Heart left ventricle (tissue), 16 donors: Measurements from ENCODE around the gene SYNPO2L. TPM values are rescaled to one million over a fixed set of nuclear protein-coding genes. Genes with fewer than 3 reads are reported as not detected.
"Not testable (repeated sequence)": the region's sequence is repeated elsewhere in the genome, so short reads cannot be mapped to it uniquely, and the experiment has no call there.

Source experiments
- ATAC-seq, 4 donors: fragments of 200-7000 bp; cut with Tn5 transposase; one replicate each; pipeline ENCODE4 v1.9.1; 2020 to 2022; ENCODE audit warnings: moderate library complexity in 4 of 4, mild to moderate bottlenecking in 3 of 4, moderate number of reproducible peaks in 1 of 4
- DNase-seq, 5 donors: peaks; one replicate each; pipeline ENCODE4 v3.0.0-alpha.2; 2020
- H3K27ac ChIP-seq, 12 donors: fragments of 200-600 bp; sonication (generic) in 4 of 12; one replicate each; pipeline versions ENCODE4 v1.5.0 to v1.8.0; 2016 to 2022; ENCODE audit warnings: mild to moderate bottlenecking in 2 of 12
- H3K27me3 ChIP-seq, 9 donors: fragments of 200-600 bp; sonication (generic) in 2 of 9; one replicate each; pipeline versions ENCODE4 v1.5.1 to v1.8.0; 2016 to 2022; ENCODE audit warnings: mild to moderate bottlenecking in 3 of 9
- H3K36me3 ChIP-seq, 9 donors: fragments of 200-600 bp; sonication (generic) in 2 of 9; one replicate each; pipeline versions ENCODE4 v1.5.0 to v1.8.0; 2018 to 2022; ENCODE audit warnings: mild to moderate bottlenecking in 2 of 9
- H3K4me1 ChIP-seq, 12 donors: fragments of 200-600 bp; sonication (generic) in 4 of 12; one replicate each; pipeline versions ENCODE4 v1.5.0 to v1.8.0; 2016 to 2022; ENCODE audit warnings: mild to moderate bottlenecking in 3 of 12
- H3K4me3 ChIP-seq, 12 donors: fragments of 200-600 bp; sonication (generic) in 4 of 12; one replicate each; pipeline versions ENCODE4 v1.5.0 to v1.8.0; 2017 to 2022; ENCODE audit warnings: mild to moderate bottlenecking in 9 of 12, moderate library complexity in 4 of 12
- H3K9me3 ChIP-seq, 12 donors: fragments of 200-600 bp; sonication (generic) in 4 of 12; one replicate each; pipeline versions ENCODE4 v1.5.0 to v1.8.0; 2016 to 2022; ENCODE audit warnings: mild to moderate bottlenecking in 1 of 12
- CTCF ChIP-seq, 12 donors: fragments of 200-600 bp; sonication (generic) in 4 of 12; IDR thresholded peaks; one replicate each; pipeline versions ENCODE4 v1.5.0 to v1.8.0; 2018 to 2022; ENCODE audit warnings: antibody characterized with exemption in 12 of 12, mild to moderate bottlenecking in 5 of 12
- POLR2A ChIP-seq, 2 donors: fragments of 450-650 bp; IDR thresholded peaks; one replicate each; pipeline ENCODE4 v1.6.1; 2017; ENCODE audit warnings: antibody characterized with exemption in 2 of 2, mild to moderate bottlenecking in 2 of 2, moderate library complexity in 2 of 2
- WGBS, 4 donors: extraction: QIAGEN DNeasy Blood & Tissue Kit in 2 of 4; methylation state at CpG; one replicate each; pipeline versions ENCODE4 v1.1.5 to v1.1.7; 2013 to 2018; 5-methylcytosine and 5-hydroxymethylcytosine counted together
- intact Hi-C, 10 donors: fragments of 100-400 bp; cut with DNase I; formaldehyde crosslinking; loops; one replicate each; pipeline versions ENCODE4 v1.11.1 to v1.14.2; 2022
- long read RNA-seq, 3 donors: library from polyadenylated mRNA; unstranded; transcript quantifications; one replicate each; pipeline ENCODE4 v2.0.0, GENCODE V29; 2020 to 2021
- polyA plus RNA-seq, 2 donors: library from polyadenylated mRNA; stranded (reverse); fragments of 200-250 nt; gene quantifications; one replicate each; pipeline ENCODE4 v1.2.3, GENCODE V29; 2013
- total RNA-seq, 9 donors: library from RNA; depleted of rRNA in 2 of 9; stranded (reverse); fragments of >200 nt in 2 of 9; fragmentation: NEBNext Ultra II Directional in 3 of 9; extraction: Animal tissue kit (Norgen Biotek cat#: 25700) in 3 of 9; gene quantifications; one replicate each; pipeline versions ENCODE4 v1.1.0 to v1.2.4, GENCODE V29; 2016 to 2023
- donor health status: ischemic (EF 13 %, LVEDD 7.1; RV severe dilation, severe dysfunction).
- donor health status: healthy with polysubstance abuse.
- donor health status: DM: no; HTN: yes; CAD: no.
- donor health status: DM: no; HTN: no; CAD: no.
- donor health status: ischemic (EF 25% LVEDD 6.9; RV normal size, moderate dysfunction).
- donor health status: ischemic (EF 25% LVEDD 5.7; RV mildly dilated, moderate dysfunction).
- donor health status: healthy.
- donor health status: DM: yes; HTN: yes; CAD: no.
- donor health status: ischemic (EF 35%, LVEDD 5.7; RV mildly dilated, moderate dysfunction).
- donor health status: nonischemic (EF 11% LVEDD 7.7; RV severe dilation, severe dysfunction).
- donor health status: DM: yes; HTN: yes; CAD: no.
- donor health status: PGD.
- donor health status: ischemic (EF 29% LVEDD 5.4; RV normal size, mild dysfunction).
- donor health status: nonischemic (EF 23%, LVEDD 6.1; RV moderate dilation, normal function).

SYNPO2L gene
- total RNA-seq (100 to 1,000 TPM; 129 to 649 (median 387) TPM), polyA plus RNA-seq (100 to 1,000 TPM in 1 of 2 donors, 10 to 100 TPM in 1; 77.8 to 246 TPM)
- long read RNA-seq, donor 1, full-length matches to known transcripts: 1 of 339 reads
- long read RNA-seq, donor 1, partial matches to known transcripts: 0 of 339 reads
- long read RNA-seq, donor 1, other reads (novel, unspliced or antisense): 338 of 339 reads
- long read RNA-seq, donor 2, full-length matches to known transcripts: 4 of 303 reads
- long read RNA-seq, donor 2, partial matches to known transcripts: 1 of 303 reads
- long read RNA-seq, donor 2, other reads (novel, unspliced or antisense): 298 of 303 reads
- long read RNA-seq, donor 3, full-length matches to known transcripts: 2 of 314 reads
- long read RNA-seq, donor 3, partial matches to known transcripts: 1 of 314 reads
- long read RNA-seq, donor 3, other reads (novel, unspliced or antisense): 311 of 314 reads

GRCh38 chr10:73655990-73656298 is at the start of gene SYNPO2L:
SYNPO2L (minus strand) TSS chr10:73656029; CDS start chr10:73655922, 107 bp downstream.
- Histone ChIP-seq H3K4me3 (peak within 1 kb of the TSS; percentile 23 to 70 (median 54)), H3K9me3 (no peaks in the 10 kb centered on the region), H3K27ac (peak within 1 kb of the TSS; percentile 72 to 99 (median 92)), H3K4me1 (peaks cover 0 to 60% (median 17%) of the 10 kb centered on the region in 12 donors), H3K36me3 (peaks cover 0 to 5% (median 0%) of the 10 kb centered on the region in 9 donors), H3K27me3 (no peaks in the 10 kb centered on the region)
- TF ChIP-seq POLR2A (IDR thresholded peaks at IDR 0.05): peak; percentile 80 to 84
- no peak for TF ChIP-seq CTCF (IDR thresholded peaks at IDR 0.05)
- WGBS, 4 donors: 24 to 40% (median 32%) methylated on average over 5 of the region's 5 CpGs
- ATAC-seq: peak; percentile 80 to 86 (median 82)
- DNase-seq: peak in 4 of 5 donors; percentile 73 to 85 (median 82)
- intact Hi-C loops: loop anchor here in 2 of 10 donors (10.0 kb wide), 2 partner anchors 79 to 89 kb away; partner anchors contain the start of gene SEC24C (in 1 of the 2)

- H3K27ac ChIP-seq, H3K4me1 ChIP-seq, intact Hi-C loops, ATAC-seq, DNase-seq, H3K4me3 ChIP-seq, H3K9me3 ChIP-seq, H3K27me3 ChIP-seq: not testable (repeated sequence)
- peaks cover 0 to 41% (median 10%) of the 10 kb centered on the region in 9 donors for H3K36me3 ChIP-seq
Measured at GRCh38 chr10:73703924-73704323, 48.1 kb upstream of the SYNPO2L start.

- intact Hi-C loops, H3K9me3 ChIP-seq, H3K4me1 ChIP-seq, DNase-seq, H3K4me3 ChIP-seq, ATAC-seq, H3K27me3 ChIP-seq, H3K27ac ChIP-seq: not testable (repeated sequence)
- peaks cover 0 to 55% (median 11%) of the 10 kb centered on the region in 9 donors for H3K36me3 ChIP-seq
- 90 to 94% (median 91%) methylated on average over 2 of the region's 2 CpGs for WGBS, 4 donors
Measured at GRCh38 chr10:73698819-73699218, 43.0 kb upstream of the SYNPO2L start.

GRCh38 chr10:73697675-73698159 is 41.9 kb upstream of the SYNPO2L start, which contains the start of gene AGAP5:
AGAP5 (minus strand) TSS chr10:73698109; CDS start chr10:73697755, 354 bp downstream.
- H3K36me3 ChIP-seq: peaks cover 0 to 57% (median 15%) of the 10 kb centered on the region in 9 donors
- intact Hi-C loops, DNase-seq, ATAC-seq, H3K27me3 ChIP-seq, H3K27ac ChIP-seq, H3K4me3 ChIP-seq, H3K9me3 ChIP-seq, H3K4me1 ChIP-seq: not testable (repeated sequence)
- 92 to 99% (median 97%) methylated on average over 9 to 16 of the region's 16 CpGs for WGBS, 4 donors

- H3K4me1 ChIP-seq, DNase-seq, intact Hi-C loops, H3K27me3 ChIP-seq, H3K9me3 ChIP-seq, H3K4me3 ChIP-seq, ATAC-seq, H3K27ac ChIP-seq: not testable (repeated sequence)
- H3K36me3 ChIP-seq: peaks cover 0 to 51% (median 11%) of the 10 kb centered on the region in 9 donors
Measured at GRCh38 chr10:73695302-73695701, 39.5 kb upstream of the SYNPO2L start.

GRCh38 chr10:73690755-73691154 is 34.9 kb upstream of the SYNPO2L start:
- DNase-seq, H3K9me3 ChIP-seq, H3K27ac ChIP-seq, H3K4me3 ChIP-seq, H3K27me3 ChIP-seq, intact Hi-C loops, ATAC-seq, H3K4me1 ChIP-seq: not testable (repeated sequence)
- 94 to 96% (median 95%) methylated on average over 6 of the region's 6 CpGs for WGBS, 4 donors
- peaks cover 0 to 38% (median 4%) of the 10 kb centered on the region in 9 donors for H3K36me3 ChIP-seq

GRCh38 chr10:73689596-73689995 is 33.8 kb upstream of the SYNPO2L start:
- H3K9me3 ChIP-seq, H3K27ac ChIP-seq, DNase-seq, H3K27me3 ChIP-seq, H3K4me1 ChIP-seq, H3K4me3 ChIP-seq, ATAC-seq, intact Hi-C loops: not testable (repeated sequence)
- peaks cover 0 to 42% (median 4%) of the 10 kb centered on the region in 9 donors for H3K36me3 ChIP-seq
- 92 to 100% (median 97%) methylated on average over 11 to 25 of the region's 28 CpGs for WGBS, 4 donors

GRCh38 chr10:73687641-73688040 is 31.8 kb upstream of the SYNPO2L start:
- H3K27ac ChIP-seq, H3K4me3 ChIP-seq, H3K27me3 ChIP-seq, DNase-seq, H3K9me3 ChIP-seq, ATAC-seq, intact Hi-C loops, H3K4me1 ChIP-seq: not testable (repeated sequence)
- H3K36me3 ChIP-seq: peaks cover 0 to 23% (median 0%) of the 10 kb centered on the region in 9 donors
- WGBS, 4 donors: 85 to 100% (median 88%) methylated on average over 1 of the region's 1 CpG

- intact Hi-C loops, H3K36me3 ChIP-seq, H3K4me1 ChIP-seq, H3K27me3 ChIP-seq, ATAC-seq, H3K4me3 ChIP-seq, DNase-seq, H3K9me3 ChIP-seq, H3K27ac ChIP-seq: not testable (repeated sequence)
- WGBS, 4 donors: 85 to 90% (median 86%) methylated on average over 2 to 14 of the region's 20 CpGs; no CpG with 5 or more reads in 1 of the 4 donors
Measured at GRCh38 chr10:73674546-73674945, 18.7 kb upstream of the SYNPO2L start.

- ATAC-seq, H3K4me1 ChIP-seq, DNase-seq, H3K27me3 ChIP-seq, H3K36me3 ChIP-seq, H3K27ac ChIP-seq, H3K4me3 ChIP-seq, intact Hi-C loops, H3K9me3 ChIP-seq: not testable (repeated sequence)
- WGBS, 4 donors: 92 to 95% (median 94%) methylated on average over 3 to 4 of the region's 4 CpGs
Measured at GRCh38 chr10:73668378-73668777, 12.5 kb upstream of the SYNPO2L start.
